ENCODE data around the gene MCU. TPM values are rescaled to one million over a fixed set of nuclear protein-coding genes. Genes with fewer than 3 reads are reported as not detected.
A peak's percentile ranks its signal among the peaks of the same experiment; 100 is the strongest.

Gene MCU
- total and polyA plus RNA-seq, 2 donors (not counting 1 experiment from before 2014, with no cell fraction given): 40.5 to 77.1 TPM

DNA sequence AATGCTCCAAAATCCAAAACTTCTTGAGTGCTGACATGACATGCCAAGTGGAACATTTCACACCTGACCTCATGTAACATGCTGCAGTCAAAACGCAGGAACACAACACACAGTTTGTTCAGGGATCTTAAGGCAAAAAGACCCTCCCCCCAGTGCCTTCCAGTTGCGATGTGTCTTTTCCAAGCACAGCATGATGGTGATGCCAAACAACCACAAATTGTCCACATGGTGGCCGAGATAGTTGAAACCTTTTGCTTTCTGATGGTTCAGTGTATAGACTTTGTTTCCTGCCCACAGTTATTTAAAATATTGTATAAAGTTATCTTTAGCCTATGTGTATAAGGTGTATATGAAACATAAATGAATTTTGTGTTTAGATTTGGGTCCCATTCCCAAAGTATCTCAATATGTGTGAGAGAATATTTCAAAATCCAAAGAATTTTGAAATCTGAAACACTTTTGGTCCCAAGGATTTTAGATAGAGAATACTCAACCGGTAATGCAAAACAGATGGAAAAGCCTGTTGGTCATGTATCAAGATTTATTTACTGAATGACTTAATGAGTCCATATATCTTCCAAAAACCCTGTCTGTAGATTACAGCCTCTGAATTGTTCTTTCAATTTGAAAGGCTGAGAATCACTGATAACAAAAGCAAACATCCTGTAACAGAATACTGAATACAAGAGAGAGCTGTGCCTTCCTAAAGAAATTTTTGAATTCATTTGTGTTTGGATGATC lies 108.2 kb downstream of the MCU start:
- H3K9me3 ChIP-seq (ENCODE audit: control insufficient read depth, insufficient read depth, low read depth, low read length): no peaks in the 10 kb centered on the region
- no peaks in the 10 kb centered on the region for H3K27me3 ChIP-seq (ENCODE audit: control insufficient read depth, insufficient read depth, low read length)
- TF ChIP-seq, protein P1, sequence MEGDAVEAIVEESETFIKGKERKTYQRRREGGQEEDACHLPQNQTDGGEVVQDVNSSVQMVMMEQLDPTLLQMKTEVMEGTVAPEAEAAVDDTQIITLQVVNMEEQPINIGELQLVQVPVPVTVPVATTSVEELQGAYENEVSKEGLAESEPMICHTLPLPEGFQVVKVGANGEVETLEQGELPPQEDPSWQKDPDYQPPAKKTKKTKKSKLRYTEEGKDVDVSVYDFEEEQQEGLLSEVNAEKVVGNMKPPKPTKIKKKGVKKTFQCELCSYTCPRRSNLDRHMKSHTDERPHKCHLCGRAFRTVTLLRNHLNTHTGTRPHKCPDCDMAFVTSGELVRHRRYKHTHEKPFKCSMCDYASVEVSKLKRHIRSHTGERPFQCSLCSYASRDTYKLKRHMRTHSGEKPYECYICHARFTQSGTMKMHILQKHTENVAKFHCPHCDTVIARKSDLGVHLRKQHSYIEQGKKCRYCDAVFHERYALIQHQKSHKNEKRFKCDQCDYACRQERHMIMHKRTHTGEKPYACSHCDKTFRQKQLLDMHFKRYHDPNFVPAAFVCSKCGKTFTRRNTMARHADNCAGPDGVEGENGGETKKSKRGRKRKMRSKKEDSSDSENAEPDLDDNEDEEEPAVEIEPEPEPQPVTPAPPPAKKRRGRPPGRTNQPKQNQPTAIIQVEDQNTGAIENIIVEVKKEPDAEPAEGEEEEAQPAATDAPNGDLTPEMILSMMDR (conservative IDR thresholded peaks at IDR 0.05 in 1 of 2, IDR thresholded peaks at IDR 0.05 in 1 of 2; ENCODE audit: low read depth in 1 of 2, low read length in 2 of 2): no peak
- no peak for TF ChIP-seq EZH2 (IDR thresholded peaks at IDR 0.05; ENCODE audit: low read length, missing control alignments)
- H3K4me2 ChIP-seq (ENCODE audit: extremely low read depth, insufficient read depth, low read length): peak overlapping the region; percentile 40
- H2AFZ ChIP-seq (ENCODE audit: low read length): no peak overlapping the region
- no peak overlapping the region for H3K4me3 ChIP-seq (replicated peaks in 1 of 4; ENCODE audit: control extremely low read depth in 1 of 4, insufficient read depth in 1 of 4, low read depth in 3 of 4, low read length in 4 of 4)
- H4K20me1 ChIP-seq (ENCODE audit: control insufficient read depth, extremely low read depth, insufficient read depth, low read length): no peaks in the 10 kb centered on the region
- no peak overlapping the region for H3K27ac ChIP-seq (ENCODE audit: insufficient read depth, low read length)
- DNase-seq (ENCODE audit: low read depth in 2 of 2): peak; percentile 47 to 65
- no peak overlapping the region for H3K9ac ChIP-seq (ENCODE audit: insufficient read depth, low read length)
- peaks cover 4% of the 10 kb centered on the region for H3K79me2 ChIP-seq (ENCODE audit: control insufficient read depth, insufficient read depth, low read length)
- peaks cover 6% of the 10 kb centered on the region for H3K4me1 ChIP-seq (ENCODE audit: control insufficient read depth, extremely low read depth, insufficient read depth, low read length)
- no peaks in the 10 kb centered on the region for H3K36me3 ChIP-seq (ENCODE audit: control insufficient read depth, insufficient read depth, low read length)

DNA sequence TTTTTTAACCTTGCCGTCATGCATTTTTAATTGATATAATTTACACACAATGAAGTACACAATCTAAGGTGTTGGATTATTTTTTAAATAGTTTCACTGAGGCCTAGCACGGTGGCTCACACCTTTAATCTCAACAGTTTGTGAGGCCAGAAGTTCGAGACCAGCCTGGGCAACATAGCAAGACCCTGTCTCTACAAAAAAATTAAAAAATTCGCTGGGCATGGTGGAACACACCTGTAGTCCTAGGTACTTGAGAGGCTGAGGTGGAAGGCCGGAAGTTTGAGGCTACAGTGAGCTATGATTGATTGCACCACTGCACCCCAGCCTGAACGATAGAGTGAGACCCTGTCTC lies 108.8 kb downstream of the MCU start:
- no peaks in the 10 kb centered on the region for H3K36me3 ChIP-seq (ENCODE audit: control insufficient read depth, insufficient read depth, low read length)
- H2AFZ ChIP-seq (ENCODE audit: low read length): no peak overlapping the region
- H3K27me3 ChIP-seq (ENCODE audit: control insufficient read depth, insufficient read depth, low read length): no peaks in the 10 kb centered on the region
- peak overlapping the region; percentile 40 for H3K4me2 ChIP-seq (ENCODE audit: extremely low read depth, insufficient read depth, low read length)
- H3K27ac ChIP-seq (ENCODE audit: insufficient read depth, low read length): no peak overlapping the region
- no peak overlapping the region for H3K9ac ChIP-seq (ENCODE audit: insufficient read depth, low read length)
- no peak overlapping the region for H3K4me3 ChIP-seq (replicated peaks in 1 of 4; ENCODE audit: control extremely low read depth in 1 of 4, insufficient read depth in 1 of 4, low read depth in 3 of 4, low read length in 4 of 4)
- DNase-seq (ENCODE audit: low read depth in 2 of 2): no peak
- no peaks in the 10 kb centered on the region for H3K9me3 ChIP-seq (ENCODE audit: control insufficient read depth, insufficient read depth, low read depth, low read length)
- peaks cover 4% of the 10 kb centered on the region for H3K79me2 ChIP-seq (ENCODE audit: control insufficient read depth, insufficient read depth, low read length)
- H3K4me1 ChIP-seq (ENCODE audit: control insufficient read depth, extremely low read depth, insufficient read depth, low read length): peaks cover 6% of the 10 kb centered on the region
- H4K20me1 ChIP-seq (ENCODE audit: control insufficient read depth, extremely low read depth, insufficient read depth, low read length): no peaks in the 10 kb centered on the region
- TF ChIP-seq, protein P1 (conservative IDR thresholded peaks at IDR 0.05 in 1 of 2, IDR thresholded peaks at IDR 0.05 in 1 of 2; ENCODE audit: low read depth in 1 of 2, low read length in 2 of 2): no peak
- TF ChIP-seq EZH2 (IDR thresholded peaks at IDR 0.05; ENCODE audit: low read length, missing control alignments): no peak

DNA sequence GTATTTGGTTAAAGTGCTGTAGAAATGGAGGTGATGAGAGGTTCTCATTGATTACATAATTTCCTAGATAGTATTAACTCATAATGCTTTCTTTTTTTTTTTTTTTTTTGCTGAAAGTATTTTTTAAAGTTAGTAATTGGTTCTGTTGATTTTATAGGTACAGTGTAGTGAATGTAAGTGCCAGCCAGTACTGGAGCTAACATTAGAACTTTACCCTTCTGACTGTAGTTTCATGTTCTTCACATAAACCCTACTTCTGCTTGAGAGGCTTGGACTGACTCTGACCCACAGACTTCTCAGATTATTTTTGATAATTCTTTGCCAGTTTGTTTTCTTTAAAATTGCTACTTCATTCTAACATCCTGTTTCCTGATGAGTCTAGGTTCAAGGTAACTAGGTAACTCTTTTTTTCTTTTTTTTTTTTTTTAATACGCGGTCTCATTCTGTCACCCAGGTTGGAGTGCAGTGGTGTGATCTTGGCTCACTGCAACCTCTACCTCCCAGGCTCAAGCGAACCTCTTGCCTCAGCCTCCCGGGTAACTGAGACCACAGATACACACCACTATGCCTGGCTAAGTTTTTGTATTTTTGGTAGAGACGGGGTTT lies 109.4 kb downstream of the MCU start:
- Histone ChIP-seq H3K4me2 (ENCODE audit: extremely low read depth, insufficient read depth, low read length) (no peak overlapping the region), H3K79me2 (ENCODE audit: control insufficient read depth, insufficient read depth, low read length) (no peaks in the 10 kb centered on the region), H3K9me3 (ENCODE audit: control insufficient read depth, insufficient read depth, low read depth, low read length) (no peaks in the 10 kb centered on the region), H3K27me3 (ENCODE audit: control insufficient read depth, insufficient read depth, low read length) (no peaks in the 10 kb centered on the region), H3K36me3 (ENCODE audit: control insufficient read depth, insufficient read depth, low read length) (no peaks in the 10 kb centered on the region), H2AFZ (ENCODE audit: low read length) (no peak overlapping the region), H4K20me1 (ENCODE audit: control insufficient read depth, extremely low read depth, insufficient read depth, low read length) (no peaks in the 10 kb centered on the region), H3K4me1 (ENCODE audit: control insufficient read depth, extremely low read depth, insufficient read depth, low read length) (peaks cover 6% of the 10 kb centered on the region), H3K9ac (ENCODE audit: insufficient read depth, low read length) (no peak overlapping the region), H3K4me3 (replicated peaks in 1 of 4; ENCODE audit: control extremely low read depth in 1 of 4, insufficient read depth in 1 of 4, low read depth in 3 of 4, low read length in 4 of 4) (no peak overlapping the region), H3K27ac (ENCODE audit: insufficient read depth, low read length) (no peak overlapping the region)
- no peak for TF ChIP-seq EZH2 (IDR thresholded peaks at IDR 0.05; ENCODE audit: low read length, missing control alignments)
- TF ChIP-seq, protein P1 (conservative IDR thresholded peaks at IDR 0.05 in 1 of 2, IDR thresholded peaks at IDR 0.05 in 1 of 2; ENCODE audit: low read depth in 1 of 2, low read length in 2 of 2): no peak
- DNase-seq (ENCODE audit: low read depth in 2 of 2): no peak

Measured in fibroblast of lung (primary cell).